K562 (cell line): Measurements from ENCODE around the gene EAF2. TPM values are rescaled to one million over a fixed set of nuclear protein-coding genes. Genes with fewer than 3 reads are reported as not detected.
"Not testable (repeated sequence)": the region's sequence is repeated elsewhere in the genome, so short reads cannot be mapped to it uniquely, and the experiment has no call there.

Experiments
- ATAC-seq: fragments of 200-7000 bp; cut with Tn5 transposase; 3 replicates; pipeline ENCODE4 v1.9.1; 2020; ENCODE audit warnings: moderate library complexity
- BruUV-seq: library from RNA; stranded (reverse); fragments of 400-500 nt; replicated peaks from 2 replicates; lab custom pipeline; 2021; lab: Mats Ljungman, UMichigan
- CTCF ChIA-PET: fragments of 300-600 bp; formaldehyde crosslinking; extraction: SDS; loops from one replicate; lab custom pipeline; 2021; ENCODE audit warnings: low intra/inter-chr PET ratio; lab: Yijun Ruan, JAX
- POLR2A ChIA-PET: fragments of 300-600, 350-650 bp; sonication (Branson Sonifier 250); formaldehyde crosslinking; extraction: SDS; loops from one replicate; lab custom pipeline; 2021; ENCODE audit warnings: antibody characterized with exemption, inconsistent platforms; lab: Yijun Ruan, JAX
- DNase-seq, 4 experiments: peaks; one replicate each; pipeline versions ENCODE4 v3.0.0 to v3.0.0-alpha.2; 2011 to 2018; ENCODE audit warnings: low spot score in 3 of 4, mixed read lengths in 3 of 4; ENCODE audit errors: extremely low read depth in 1 of 4
- FAIRE-seq: peaks from 2 replicates; lab custom pipeline; 2011; peaks lifted over from hg19 to GRCh38; lab: Jason Lieb, UNC
- H2AFZ ChIP-seq: 2 replicates; pipeline ENCODE4 v1.6.0; 2011; ENCODE audit warnings: low read depth, low read length, control low read depth, inconsistent platforms
- H3K27ac ChIP-seq: fragments of 200-600 bp; 3 replicates; pipeline ENCODE4 v1.8.0; 2011; ENCODE audit warnings: low read depth, mild to moderate bottlenecking, control low read depth, inconsistent platforms, low read length, moderate library complexity, mixed read lengths; ENCODE audit errors: extremely low read depth
- H3K27me3 ChIP-seq, 2 experiments: fragments of 300-600 bp in 1 of 2; 2 replicates in 1 of 2; 3 replicates in 1 of 2; pipeline versions ENCODE4 v1.6.0 to v1.8.0; 2011; ENCODE audit warnings: inconsistent platforms in 2 of 2, low read length in 2 of 2, mild to moderate bottlenecking in 1 of 2, mixed read lengths in 1 of 2, moderate library complexity in 1 of 2; ENCODE audit not compliant: control insufficient read depth in 2 of 2, insufficient read depth in 2 of 2
- H3K36me3 ChIP-seq: fragments of 300-600 bp; 3 replicates; pipeline ENCODE4 v1.8.0; 2011; ENCODE audit warnings: mild to moderate bottlenecking, low read length, inconsistent platforms; ENCODE audit not compliant: control insufficient read depth, insufficient read depth
- H3K4me1 ChIP-seq, 2 experiments: fragments of 200-600 bp in 1 of 2; replicated peaks in 1 of 2; 2 replicates in 1 of 2; 3 replicates in 1 of 2; pipeline versions ENCODE4 v1.5.1 to v1.8.0; 2011; ENCODE audit warnings: inconsistent platforms in 2 of 2, low read length in 2 of 2, mild to moderate bottlenecking in 1 of 2, mixed read lengths in 1 of 2, moderate library complexity in 1 of 2; ENCODE audit not compliant: control insufficient read depth in 2 of 2, insufficient read depth in 2 of 2
- H3K4me2 ChIP-seq: 2 replicates; pipeline ENCODE4 v1.6.1; 2011; ENCODE audit warnings: low read length, control low read depth, inconsistent platforms, mixed read lengths; ENCODE audit not compliant: insufficient read depth
- H3K4me3 ChIP-seq: fragments of 200-600 bp; sonication (generic), shearing (Covaris generic); 2 replicates; pipeline ENCODE4 v1.5.1; 2016; ENCODE audit warnings: control low read depth, inconsistent platforms
- H3K79me2 ChIP-seq: fragments of 200-600 bp; 3 replicates; pipeline ENCODE4 v1.8.0; 2011; ENCODE audit warnings: low read length, inconsistent platforms; ENCODE audit not compliant: control insufficient read depth, insufficient read depth
- H3K9ac ChIP-seq, 2 experiments: 2 replicates each; pipeline versions ENCODE4 v1.6.0 to v1.6.1; 2011; ENCODE audit warnings: low read depth in 2 of 2, low read length in 2 of 2, control low read depth in 1 of 2, inconsistent platforms in 1 of 2, mild to moderate bottlenecking in 1 of 2, mixed read lengths in 1 of 2; ENCODE audit not compliant: insufficient read depth in 1 of 2
- H3K9me1 ChIP-seq: one replicate; pipeline ENCODE4 v1.6.0; 2011; ENCODE audit warnings: inconsistent platforms, mild to moderate bottlenecking, low read length, moderate library complexity; ENCODE audit not compliant: control insufficient read depth, insufficient read depth
- H3K9me3 ChIP-seq: replicated peaks from 2 replicates; pipeline ENCODE4 v1.5.1; 2011; ENCODE audit warnings: low read depth, low read length, inconsistent platforms; ENCODE audit not compliant: control insufficient read depth, insufficient read depth
- H4K20me1 ChIP-seq: replicated peaks from 2 replicates; pipeline ENCODE4 v1.6.1; 2011; ENCODE audit warnings: low read length, inconsistent platforms, mixed read lengths; ENCODE audit not compliant: control insufficient read depth, insufficient read depth
- ZNF146 ChIP-seq: IDR thresholded peaks from one replicate; pipeline ENCODE4 v1.6.1; 2018; ENCODE audit warnings: missing compliant biosample characterization; ENCODE audit not compliant: unreplicated experiment
- WGBS: fragments of 100-300 bp; shearing (Covaris generic); methylation state at CpG from one replicate; pipeline ENCODE4 v1.1.6; 2016; ENCODE audit warnings: low coverage, mixed read lengths; ENCODE audit not compliant: insufficient coverage; ENCODE audit errors: missing lambda C conversion rate; 5-methylcytosine and 5-hydroxymethylcytosine counted together
- in situ Hi-C: fragments of 300-500 bp; cut with MboI; formaldehyde crosslinking; loops from 4 replicates; pipeline ENCODE4 v1.15.0; 2018; ENCODE audit warnings: inconsistent platforms, mixed read lengths
- intact Hi-C: fragments of 100-400 bp; cut with micrococcal nuclease; formaldehyde crosslinking; loops from 2 replicates; pipeline ENCODE4 v1.14.2; 2022
- polyA plus RNA-seq, 8 experiments: library from polyadenylated mRNA; depleted of rRNA in 4 of 8; stranded (reverse) in 5 of 8; unstranded in 3 of 8; fragments of >200 nt; fragmentation: Nextera tagmentation in 2 of 8; fragmentation: Illumina TruSeq in 1 of 8; extraction: Ambion mirVana in 2 of 8; extraction: Trizol in 1 of 8; gene quantifications; 2 replicates each; pipeline versions ENCODE4 v1.2.1 to v1.2.3, GENCODE V29; 2011 to 2014; ENCODE audit warnings: inconsistent platforms in 1 of 8, missing spikeins in 1 of 8
- total RNA-seq, 7 experiments: library from RNA; depleted of rRNA in 6 of 7; stranded (reverse); fragments of >200 nt in 6 of 7; fragmentation: Illumina TruSeq in 2 of 7; extraction: Trizol in 2 of 7; gene quantifications; 2 replicates each; pipeline versions ENCODE4 v1.2.1 to v1.2.3, GENCODE V29; 2011 to 2021; ENCODE audit warnings: low replicate concordance in 1 of 7

EAF2 gene
- total and polyA plus RNA-seq, 9 of the 15 experiments (the other 6 are each of a cell fraction or from before 2014, with no cell fraction given) = 3.8 to 17.3 (median 6.9) TPM

- H3K27ac ChIP-seq, H3K79me2 ChIP-seq, DNase-seq, CTCF ChIA-PET, H3K4me1 ChIP-seq, ATAC-seq, H3K27me3 ChIP-seq, in situ Hi-C loops, H3K9me3 ChIP-seq, H4K20me1 ChIP-seq, H3K4me3 ChIP-seq, FAIRE-seq, H3K9me1 ChIP-seq, BruUV-seq, POLR2A ChIA-PET, H3K9ac ChIP-seq, H3K4me2 ChIP-seq, H2AFZ ChIP-seq, H3K36me3 ChIP-seq: not testable (repeated sequence)
- WGBS = 67% methylated on average over 2 of the region's 5 CpGs
- peak; percentile 51 for TF ChIP-seq ZNF146 (CRISPR knock-in tag)
- intact Hi-C loops = loop anchor here (10.0 kb wide), 2 partner anchors 137 to 313 kb away; partner anchors contain the start of gene POLQ
Observed at GRCh38 chr3:121857778-121858177, 22.8 kb downstream of the EAF2 start.

GRCh38 chr3:121863247-121863646 lies 28.2 kb downstream of the EAF2 start:
- CTCF ChIA-PET, H3K36me3 ChIP-seq, FAIRE-seq, POLR2A ChIA-PET, H3K9me3 ChIP-seq, H3K4me1 ChIP-seq, DNase-seq, H3K9me1 ChIP-seq, H3K4me3 ChIP-seq, ATAC-seq, H4K20me1 ChIP-seq, H3K79me2 ChIP-seq, H2AFZ ChIP-seq, H3K27ac ChIP-seq, BruUV-seq, H3K9ac ChIP-seq, H3K27me3 ChIP-seq, in situ Hi-C loops, intact Hi-C loops, H3K4me2 ChIP-seq: not testable (repeated sequence)
- WGBS = 46% methylated on average over 9 of the region's 9 CpGs
